Pulmonary artery endothelial cell (primary cell): Measurements from ENCODE around the gene TWSG1. TPM values are rescaled to one million over a fixed set of nuclear protein-coding genes. Genes with fewer than 3 reads are reported as not detected.
"Not testable (repeated sequence)": the region's sequence is repeated elsewhere in the genome, so short reads cannot be mapped to it uniquely, and the experiment has no call there.

Source experiments
- DNase-seq: peaks from one replicate; pipeline ENCODE4 v3.0.0-alpha.2; 2011; ENCODE audit warnings: low read depth, low spot score
- total RNA-seq: library from RNA; depleted of rRNA; stranded (reverse); fragments of >200 nt; gene quantifications from 2 replicates; pipeline ENCODE4 v1.2.3, GENCODE V29; 2014

Gene TWSG1
- total RNA-seq, 1 donor from 2014 or later: 103 TPM

DNA sequence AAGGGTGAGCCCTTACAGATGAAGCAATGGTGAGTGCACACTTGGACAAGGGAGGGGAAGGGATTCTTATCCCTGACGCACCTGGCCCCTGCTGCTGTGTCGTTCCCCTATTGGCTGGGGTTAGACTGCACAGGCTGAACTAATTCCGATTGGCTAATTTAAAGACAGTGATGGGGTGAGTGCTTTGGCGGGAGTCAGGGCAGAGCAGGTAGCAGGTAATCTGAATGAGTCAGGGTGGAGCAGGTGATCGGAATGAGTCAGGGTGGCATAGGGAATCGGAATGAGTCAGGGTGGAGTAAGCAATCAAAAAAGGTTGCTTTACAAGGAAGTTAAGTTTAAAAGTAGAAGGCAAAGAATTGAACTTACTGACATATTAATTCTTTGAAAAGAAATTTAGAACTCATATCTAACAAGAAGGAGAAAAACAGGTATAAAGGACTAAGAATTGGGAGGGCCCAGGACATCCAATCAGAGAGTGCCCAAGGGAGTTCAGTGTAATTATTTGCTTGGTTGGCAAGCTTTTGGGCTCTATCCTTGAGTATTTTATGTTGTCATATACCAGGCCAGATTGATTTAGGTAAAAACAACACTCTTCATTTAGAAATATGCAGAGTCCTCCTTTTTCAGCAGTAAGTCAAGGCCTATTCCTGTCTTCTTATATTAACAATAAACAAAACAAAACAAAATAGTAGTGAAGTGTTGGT lies 88.4 kb downstream of the TWSG1 start:
- no peak for DNase-seq

- DNase-seq: not testable (repeated sequence)
These were observed 89.1 kb downstream of the TWSG1 start for GRCh38 chr18:9423648-9424047.

DNA sequence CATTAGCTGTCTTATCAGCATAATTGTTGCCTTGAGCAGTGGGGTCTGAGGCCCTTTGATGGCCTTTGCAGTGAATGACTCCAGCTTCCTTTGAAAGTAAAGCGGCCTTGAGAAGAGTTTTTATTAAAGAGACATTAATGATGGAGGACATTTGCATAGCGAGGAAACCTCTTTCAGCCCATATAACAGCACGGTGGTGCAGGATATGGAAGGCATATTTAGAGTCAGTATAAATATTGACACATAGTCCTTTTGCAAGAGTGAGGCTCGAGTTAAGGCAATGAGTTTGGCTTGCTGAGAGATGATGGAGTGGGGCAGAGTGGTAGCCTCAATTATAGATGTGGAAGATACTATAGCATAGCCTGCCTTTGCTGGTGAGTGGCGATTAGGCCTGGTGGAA lies 89.7 kb downstream of the TWSG1 start:
- DNase-seq: not testable (repeated sequence)

GRCh38 chr18:9426753-9427152 lies 92.2 kb downstream of the TWSG1 start:
- DNase-seq: no peak

GRCh38 chr18:9428301-9428706 lies 93.7 kb downstream of the TWSG1 start:
- no peak for DNase-seq

- no peak for DNase-seq
These were observed 94.5 kb downstream of the TWSG1 start for GRCh38 chr18:9428862-9429661.

DNA sequence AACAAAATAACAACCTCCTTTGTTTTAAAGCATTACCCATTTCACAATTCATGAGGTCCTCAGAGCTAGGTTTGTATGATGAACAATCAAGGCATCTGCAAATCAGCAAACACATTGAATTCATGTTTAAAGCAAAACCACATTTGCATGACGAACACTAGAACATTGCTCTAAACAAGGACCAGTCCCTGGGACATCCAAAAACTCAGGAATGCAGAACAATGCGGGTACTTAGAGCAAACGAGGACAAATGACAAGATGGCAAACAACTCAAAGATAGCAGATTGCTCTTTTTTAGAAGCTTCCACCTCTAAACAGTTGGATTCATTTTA lies 95.1 kb downstream of the TWSG1 start:
- DNase-seq: no peak

- not testable (repeated sequence) for DNase-seq
These were observed 95.7 kb downstream of the TWSG1 start for GRCh38 chr18:9430315-9430714.

DNA sequence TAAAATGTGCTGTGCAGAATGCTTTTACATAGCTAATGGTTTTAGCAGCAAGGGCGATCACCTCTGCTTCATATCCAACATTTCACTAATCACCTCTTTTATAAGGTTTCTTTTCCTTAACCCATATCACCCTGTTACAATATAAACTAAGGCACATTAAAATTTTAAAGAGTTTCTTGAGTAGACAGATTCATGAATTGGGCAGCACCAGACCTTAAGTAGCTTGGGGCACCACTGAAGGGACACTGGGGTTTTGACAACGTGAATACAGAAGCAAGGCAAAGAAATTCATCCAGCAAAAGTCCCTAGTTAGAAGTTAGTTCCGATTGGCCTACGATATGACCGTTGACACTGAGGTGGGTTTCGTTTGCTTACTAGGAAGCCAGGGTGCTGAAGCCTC lies 96.7 kb downstream of the TWSG1 start:
- DNase-seq: no peak

DNA sequence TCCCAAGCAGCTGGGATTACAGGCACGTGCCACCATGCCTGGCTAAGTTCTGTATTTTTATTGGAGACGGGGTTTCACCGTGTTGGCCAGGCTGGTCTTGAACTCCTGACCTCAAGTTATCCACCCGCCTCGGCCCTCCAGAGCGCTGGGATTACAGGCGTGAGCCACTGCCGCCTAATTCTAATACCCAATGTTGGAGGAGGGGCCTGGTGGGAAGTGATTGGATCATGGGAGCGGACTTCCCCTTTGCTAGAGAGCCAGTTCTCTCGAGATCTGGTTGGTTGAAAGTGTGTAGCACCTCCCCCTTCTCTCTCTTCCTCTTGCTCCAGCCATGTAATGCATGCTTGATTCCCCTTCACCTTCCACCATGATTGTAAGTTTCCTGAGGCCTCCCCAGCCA lies 98.5 kb downstream of the TWSG1 start:
- DNase-seq: not testable (repeated sequence)

- no peak for DNase-seq
These were observed 99.1 kb downstream of the TWSG1 start for GRCh38 chr18:9433671-9434121.

DNA sequence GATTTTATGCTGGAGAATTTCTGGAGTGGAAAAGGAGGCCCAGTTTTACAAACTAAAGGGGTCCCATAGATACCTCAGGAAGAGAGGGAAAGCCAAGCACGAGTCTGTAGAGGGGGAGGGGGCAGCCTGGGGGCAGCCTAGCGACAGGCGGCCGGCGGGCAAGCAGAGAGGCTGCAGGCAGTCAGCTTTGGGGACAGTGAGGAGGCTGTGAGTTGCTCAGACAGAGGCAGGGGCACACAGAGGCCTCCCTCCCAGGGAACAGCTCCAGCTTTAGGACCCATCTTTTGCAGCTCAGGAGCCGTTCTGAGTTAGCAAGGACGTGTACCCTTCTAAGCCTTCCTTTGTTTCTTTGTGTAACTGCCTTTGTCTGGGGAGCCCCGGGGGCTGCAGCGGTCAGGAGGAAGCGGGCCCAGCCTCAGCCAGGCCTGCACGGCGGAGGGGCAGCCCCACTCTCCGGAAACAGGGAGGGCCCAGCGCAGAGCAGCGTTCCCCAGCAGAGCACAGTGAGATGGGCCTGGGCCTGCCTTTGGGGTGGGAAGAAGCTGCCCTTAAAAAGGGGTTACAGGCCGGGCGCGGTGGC lies 99.6 kb downstream of the TWSG1 start:
- DNase-seq: no peak

GRCh38 chr18:9435041-9435440 lies 100.5 kb downstream of the TWSG1 start:
- DNase-seq: no peak

DNA sequence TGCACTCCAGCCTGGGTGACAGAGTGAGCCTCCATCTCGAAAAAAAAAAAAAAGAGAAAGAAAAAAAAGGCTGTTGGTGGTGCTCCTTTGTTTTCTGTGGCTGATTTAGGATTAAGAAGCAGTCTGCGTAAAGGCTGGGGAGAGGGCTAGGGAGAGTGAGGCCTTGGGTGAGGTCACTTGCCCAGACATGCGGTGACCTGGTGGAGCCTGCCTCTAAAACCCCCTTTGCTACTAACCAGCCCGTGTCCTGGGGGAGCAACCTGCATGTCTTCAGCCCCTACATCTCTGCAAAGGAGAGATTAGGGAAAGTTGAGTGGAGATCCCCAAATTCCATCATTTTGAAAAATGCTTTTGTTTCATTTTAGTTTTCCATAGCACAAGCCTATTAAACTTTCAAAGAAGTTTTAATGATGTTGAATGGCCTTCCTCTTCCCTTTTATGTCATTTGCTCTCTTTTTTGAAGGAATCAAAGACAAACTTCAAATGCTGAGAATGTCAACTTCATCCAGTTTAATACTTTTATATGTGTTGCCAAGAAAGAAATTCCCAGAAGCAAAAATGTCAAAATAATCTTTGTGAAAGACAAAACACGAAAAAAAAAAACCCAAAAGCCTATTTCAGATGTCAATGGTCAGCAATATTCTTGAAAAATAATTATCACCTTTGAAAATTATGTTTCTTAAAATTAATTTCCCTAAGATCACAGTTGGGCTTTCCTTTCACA lies 101.8 kb downstream of the TWSG1 start:
- DNase-seq: no peak

DNA sequence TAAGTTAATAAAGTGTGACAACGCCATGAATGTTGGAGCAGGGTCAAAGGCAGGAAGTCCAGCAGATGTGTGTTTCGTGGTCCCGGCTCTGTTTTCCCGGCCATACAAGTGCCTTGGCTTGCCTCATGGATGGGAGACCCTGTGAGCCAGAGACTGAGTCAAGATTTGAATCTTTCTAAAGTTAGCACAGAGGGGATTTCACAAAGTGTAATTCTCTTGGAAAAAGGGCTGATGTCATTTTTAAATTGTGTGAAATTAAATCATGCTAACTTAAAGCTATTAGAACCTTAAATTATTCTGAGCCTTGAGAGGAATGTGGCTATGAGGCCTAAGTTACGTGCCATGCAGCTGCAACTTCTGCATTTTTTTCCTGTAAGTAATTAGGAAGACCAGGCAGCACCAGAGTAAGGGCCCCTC lies 102.5 kb downstream of the TWSG1 start:
- no peak for DNase-seq

- no peak for DNase-seq
These were observed 103.1 kb downstream of the TWSG1 start for GRCh38 chr18:9437672-9438071.

DNA sequence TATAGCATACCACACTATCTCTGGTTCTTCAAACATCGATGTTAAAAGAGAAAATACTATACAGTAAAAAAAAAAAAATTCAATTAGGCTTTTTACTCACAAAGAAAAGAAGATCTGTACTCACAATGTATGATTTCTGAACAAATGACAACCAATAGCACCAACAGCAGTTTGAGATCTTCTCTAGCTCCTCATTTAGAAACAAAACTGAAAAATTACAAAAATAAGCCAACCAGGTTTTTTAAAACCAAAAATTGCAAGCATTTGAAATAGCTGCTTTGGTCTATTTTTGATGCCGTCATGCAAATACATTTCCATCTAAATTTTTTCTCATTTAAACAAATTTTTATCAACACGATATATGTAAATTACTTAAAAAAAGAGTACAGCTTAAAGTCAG lies 106.5 kb downstream of the TWSG1 start:
- no peak for DNase-seq

DNA sequence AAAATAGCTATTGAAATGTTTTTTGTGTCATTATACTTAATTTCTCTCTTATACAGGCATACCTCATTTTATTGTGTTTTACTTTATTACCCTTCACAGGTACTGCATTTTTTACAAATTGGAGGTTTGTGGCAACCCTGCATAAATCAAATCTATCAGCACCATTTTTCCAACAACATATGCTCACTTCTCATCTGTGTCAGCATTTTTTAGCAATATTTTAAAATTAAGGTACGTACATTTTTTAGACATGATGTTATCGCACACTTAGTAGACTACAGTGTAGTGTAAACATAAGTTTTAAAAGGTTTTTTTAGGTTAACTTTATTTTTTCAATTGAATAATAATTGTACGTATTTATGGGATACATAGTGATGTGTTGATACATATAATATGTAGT lies 110.0 kb downstream of the TWSG1 start:
- no peak for DNase-seq

- DNase-seq: no peak
These were observed 112.3 kb downstream of the TWSG1 start for GRCh38 chr18:9446839-9447238.

DNA sequence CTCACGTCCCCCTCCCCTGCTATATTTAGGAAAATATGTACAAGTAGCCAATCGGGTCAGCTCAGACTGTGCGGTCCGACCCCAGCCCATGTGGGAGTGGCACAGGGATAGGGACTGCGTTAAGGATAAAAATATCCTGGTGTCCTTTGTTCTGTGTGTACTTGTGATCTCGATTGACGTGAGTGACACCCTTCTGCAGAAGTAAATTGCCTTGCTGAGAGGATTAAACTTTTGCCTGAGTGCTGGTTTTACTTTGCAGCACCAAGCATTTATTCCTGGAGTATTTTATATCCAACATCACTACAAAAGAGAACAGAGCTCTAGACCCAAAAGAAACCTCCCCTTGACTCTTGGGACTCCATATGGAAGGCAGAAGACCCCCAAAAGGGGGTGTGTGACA lies 112.8 kb downstream of the TWSG1 start:
- DNase-seq: no peak

DNA sequence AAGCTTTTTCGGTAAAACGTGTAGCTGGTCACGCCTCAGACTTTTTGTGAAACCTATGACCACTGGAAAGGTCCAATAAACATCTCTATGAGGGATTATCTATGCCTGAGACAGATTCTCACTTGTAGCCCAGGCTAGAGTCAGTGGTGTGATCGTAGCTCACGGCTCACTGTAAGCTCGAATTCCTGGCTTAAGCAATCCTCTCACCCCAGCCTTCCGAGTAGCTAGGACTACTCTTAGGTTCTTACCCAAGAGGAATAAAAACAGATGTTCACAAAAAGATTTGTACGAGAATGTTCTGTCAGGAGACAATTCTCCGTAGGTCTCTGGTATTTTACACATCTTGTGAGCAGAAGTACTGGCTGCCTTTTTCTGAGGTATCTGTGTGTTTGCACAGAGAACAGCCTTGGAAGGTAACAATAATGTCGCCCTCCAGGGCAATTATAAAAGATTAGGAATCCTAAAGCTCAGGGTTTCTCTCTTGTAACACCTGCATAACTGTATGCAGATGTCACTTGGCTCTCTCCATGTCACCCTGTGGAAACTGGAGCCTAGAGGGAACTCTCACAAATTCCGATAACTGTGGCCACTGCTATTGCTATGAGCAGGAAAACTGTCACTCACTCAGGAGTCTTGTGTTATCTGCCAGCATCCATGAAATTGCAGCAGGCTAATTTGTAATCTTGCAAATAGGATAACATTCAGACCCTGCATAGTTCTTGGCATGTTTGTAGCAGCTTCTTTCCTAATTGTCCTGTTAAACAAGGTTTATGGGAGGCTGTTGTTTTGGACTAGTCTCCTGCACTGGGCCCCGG lies 115.2 kb downstream of the TWSG1 start:
- no peak for DNase-seq
